ENCODE data around the gene GRK4. TPM values are rescaled to one million over a fixed set of nuclear protein-coding genes. Genes with fewer than 3 reads are reported as not detected.
A peak's percentile ranks its signal among the peaks of the same experiment; 100 is the strongest.

GRK4 gene
- total RNA-seq, 4 donors from 2014 or later: 7.6 to 10.8 (median 9.1) TPM

- intact Hi-C loops (cut with DNase I): loop anchor here (5.0 kb wide), 2 partner anchors 90 to 170 kb away; partner anchors contain the start of gene ADD1
- TF ChIP-seq CTCF (IDR thresholded peaks at IDR 0.05): no peak
- TF ChIP-seq POLR2A (IDR thresholded peaks at IDR 0.05): no peak
- Histone ChIP-seq H3K36me3 (peaks cover 7 to 16% of the 10 kb centered on the region in 2 donors), H3K4me3 (replicated peaks in 1 of 3) (no peak overlapping the region), H3K4me1 (peaks cover 55 to 57% of the 10 kb centered on the region in 2 donors), H3K27me3 (no peaks in the 10 kb centered on the region), H3K27ac (peak overlapping the region; percentile 65 to 97 (median 88)), H3K9me3 (no peaks in the 10 kb centered on the region)
- DNase-seq: no peak
- 87 to 91% methylated on average over 6 to 12 of the region's 18 CpGs for WGBS, 2 donors
Observed at GRCh38 chr4:2932321-2932950, 30.9 kb upstream of the GRK4 start.

- Histone ChIP-seq H3K4me1 (peaks cover 55 to 57% of the 10 kb centered on the region in 2 donors), H3K36me3 (peaks cover 7 to 18% of the 10 kb centered on the region in 2 donors), H3K9me3 (no peaks in the 10 kb centered on the region), H3K27ac (peak overlapping the region; percentile 65 to 97 (median 88)), H3K4me3 (replicated peaks in 1 of 3) (no peak overlapping the region), H3K27me3 (no peaks in the 10 kb centered on the region)
- TF ChIP-seq POLR2A (IDR thresholded peaks at IDR 0.05) (no peak), CTCF (IDR thresholded peaks at IDR 0.05) (no peak)
- no peak for DNase-seq
- intact Hi-C loops (cut with DNase I): loop anchor here (5.0 kb wide), 2 partner anchors 91 to 171 kb away; partner anchors contain the start of gene ADD1
- 65 to 79% methylated on average over 6 to 13 of the region's 15 CpGs for WGBS, 2 donors
Observed at GRCh38 chr4:2932951-2933565, 30.3 kb upstream of the GRK4 start.

- Histone ChIP-seq H3K27me3 (no peaks in the 10 kb centered on the region), H3K27ac (peak overlapping the region; percentile 65 to 97 (median 88)), H3K4me3 (replicated peaks in 1 of 3) (peak overlapping the region in 2 of 3 donors; percentile 7 to 67), H3K36me3 (peaks cover 5 to 16% of the 10 kb centered on the region in 2 donors), H3K9me3 (no peaks in the 10 kb centered on the region), H3K4me1 (peaks cover 50 to 57% of the 10 kb centered on the region in 2 donors)
- intact Hi-C loops (cut with DNase I): loop anchor here (5.0 kb wide), 2 partner anchors 91 to 171 kb away; partner anchors contain the start of gene ADD1
- no peak for DNase-seq
- TF ChIP-seq CTCF (IDR thresholded peaks at IDR 0.05) (no peak), POLR2A (IDR thresholded peaks at IDR 0.05) (no peak)
- WGBS, 2 donors: 52% methylated on average over 5 of the region's 31 CpGs; no CpG with 5 or more reads in 1 of the 2 donors
Observed at GRCh38 chr4:2933566-2934076, 29.8 kb upstream of the GRK4 start.

GRCh38 chr4:2934077-2934812 is 29.1 kb upstream of the GRK4 start:
- Histone ChIP-seq H3K4me1 (peaks cover 44 to 56% of the 10 kb centered on the region in 2 donors), H3K36me3 (peaks cover 6 to 14% of the 10 kb centered on the region in 2 donors), H3K9me3 (no peaks in the 10 kb centered on the region), H3K4me3 (replicated peaks in 1 of 3) (peak overlapping the region in 2 of 3 donors; percentile 7 to 67), H3K27me3 (no peaks in the 10 kb centered on the region), H3K27ac (peak overlapping the region; percentile 65 to 97 (median 88))
- DNase-seq: peak; percentile 60 to 63
- TF ChIP-seq POLR2A (IDR thresholded peaks at IDR 0.05): no peak
- TF ChIP-seq CTCF (IDR thresholded peaks at IDR 0.05): no peak
- intact Hi-C loops (cut with DNase I): loop anchor here (5.0 kb wide), 2 partner anchors 92 to 172 kb away; partner anchors contain the start of gene ADD1
- WGBS, 2 donors: 20% methylated on average over 1 of the region's 93 CpGs; no CpG with 5 or more reads in 1 of the 2 donors
